ENCODE results near the gene DPH5. TPM values are rescaled to one million over a fixed set of nuclear protein-coding genes. Genes with fewer than 3 reads are reported as not detected.

Gene DPH5
- total and polyA plus RNA-seq, 2 experiments from 2014 or later: 35.8 to 39.2 TPM

DNA sequence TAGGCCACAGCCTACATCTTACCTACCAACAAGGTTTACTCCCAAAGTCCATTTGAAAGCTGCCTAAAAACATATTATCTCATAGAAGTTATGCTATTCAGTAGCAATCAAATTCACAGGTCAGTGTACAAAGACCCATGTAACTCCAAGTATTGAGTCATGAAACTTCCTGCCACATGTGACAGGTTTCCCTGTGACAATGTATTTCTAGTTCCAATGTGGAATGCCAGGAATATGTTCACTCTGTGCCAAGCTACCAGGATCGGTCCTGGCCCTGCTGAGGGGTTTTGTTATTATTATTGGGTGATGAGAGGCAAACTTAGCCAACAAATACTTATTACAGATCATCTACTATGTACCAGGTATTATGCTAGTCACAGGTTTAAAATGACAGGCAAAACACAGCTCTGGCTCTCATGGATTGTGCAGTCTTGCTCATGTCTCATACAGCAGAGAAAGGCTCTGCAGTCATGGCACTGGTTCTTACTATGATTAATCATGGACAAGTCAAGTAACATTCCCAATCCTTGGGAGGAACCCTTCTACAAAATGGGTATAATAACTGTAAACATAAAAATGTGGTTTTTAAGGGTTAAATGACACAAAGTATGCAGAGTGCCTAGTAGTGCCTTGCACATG, 22.5 kb downstream of the DPH5 start:
- Histone ChIP-seq H3K27me3 (no peaks in the 10 kb centered on the region), H3K4me1 (ENCODE audit: low read depth) (no peaks in the 10 kb centered on the region), H3K4me3 (no peak overlapping the region), H3K36me3 (peaks cover 7% of the 10 kb centered on the region), H3K27ac (no peak overlapping the region), H3K9me3 (ENCODE audit: low read depth) (no peaks in the 10 kb centered on the region)
- no peak for DNase-seq (ENCODE audit: low read depth in 1 of 2, low spot score in 1 of 2)
- TF ChIP-seq, protein P1, sequence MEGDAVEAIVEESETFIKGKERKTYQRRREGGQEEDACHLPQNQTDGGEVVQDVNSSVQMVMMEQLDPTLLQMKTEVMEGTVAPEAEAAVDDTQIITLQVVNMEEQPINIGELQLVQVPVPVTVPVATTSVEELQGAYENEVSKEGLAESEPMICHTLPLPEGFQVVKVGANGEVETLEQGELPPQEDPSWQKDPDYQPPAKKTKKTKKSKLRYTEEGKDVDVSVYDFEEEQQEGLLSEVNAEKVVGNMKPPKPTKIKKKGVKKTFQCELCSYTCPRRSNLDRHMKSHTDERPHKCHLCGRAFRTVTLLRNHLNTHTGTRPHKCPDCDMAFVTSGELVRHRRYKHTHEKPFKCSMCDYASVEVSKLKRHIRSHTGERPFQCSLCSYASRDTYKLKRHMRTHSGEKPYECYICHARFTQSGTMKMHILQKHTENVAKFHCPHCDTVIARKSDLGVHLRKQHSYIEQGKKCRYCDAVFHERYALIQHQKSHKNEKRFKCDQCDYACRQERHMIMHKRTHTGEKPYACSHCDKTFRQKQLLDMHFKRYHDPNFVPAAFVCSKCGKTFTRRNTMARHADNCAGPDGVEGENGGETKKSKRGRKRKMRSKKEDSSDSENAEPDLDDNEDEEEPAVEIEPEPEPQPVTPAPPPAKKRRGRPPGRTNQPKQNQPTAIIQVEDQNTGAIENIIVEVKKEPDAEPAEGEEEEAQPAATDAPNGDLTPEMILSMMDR (IDR thresholded peaks at IDR 0.05; ENCODE audit: low read depth, low read length): no peak

DNA sequence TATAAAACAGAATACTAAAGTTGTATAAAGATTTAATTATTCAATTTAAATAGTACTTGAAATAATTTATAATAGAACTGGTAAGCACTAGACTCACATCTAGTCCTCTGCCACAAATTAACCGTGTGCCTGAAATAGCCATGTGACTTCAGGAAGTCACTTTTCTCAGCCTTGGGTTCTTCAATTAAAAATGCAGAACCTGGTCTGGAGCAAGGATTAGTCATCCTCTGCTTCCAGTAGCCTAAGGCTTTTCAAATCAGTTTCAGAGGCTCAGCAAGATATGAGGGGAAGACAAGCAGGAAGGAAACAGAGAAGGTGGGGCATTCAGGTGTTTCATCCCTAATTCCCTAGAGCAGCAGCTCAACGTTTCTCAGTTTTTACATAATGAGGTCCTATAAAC, 23.0 kb downstream of the DPH5 start:
- no peak overlapping the region for H3K27ac ChIP-seq
- TF ChIP-seq, protein P1 (IDR thresholded peaks at IDR 0.05; ENCODE audit: low read depth, low read length): no peak
- no peaks in the 10 kb centered on the region for H3K4me1 ChIP-seq (ENCODE audit: low read depth)
- no peaks in the 10 kb centered on the region for H3K27me3 ChIP-seq
- peak in 1 of 2 donors; percentile 18 for DNase-seq (ENCODE audit: low read depth in 1 of 2, low spot score in 1 of 2)
- H3K36me3 ChIP-seq: peaks cover 7% of the 10 kb centered on the region
- no peak overlapping the region for H3K4me3 ChIP-seq
- H3K9me3 ChIP-seq (ENCODE audit: low read depth): no peaks in the 10 kb centered on the region

DNA sequence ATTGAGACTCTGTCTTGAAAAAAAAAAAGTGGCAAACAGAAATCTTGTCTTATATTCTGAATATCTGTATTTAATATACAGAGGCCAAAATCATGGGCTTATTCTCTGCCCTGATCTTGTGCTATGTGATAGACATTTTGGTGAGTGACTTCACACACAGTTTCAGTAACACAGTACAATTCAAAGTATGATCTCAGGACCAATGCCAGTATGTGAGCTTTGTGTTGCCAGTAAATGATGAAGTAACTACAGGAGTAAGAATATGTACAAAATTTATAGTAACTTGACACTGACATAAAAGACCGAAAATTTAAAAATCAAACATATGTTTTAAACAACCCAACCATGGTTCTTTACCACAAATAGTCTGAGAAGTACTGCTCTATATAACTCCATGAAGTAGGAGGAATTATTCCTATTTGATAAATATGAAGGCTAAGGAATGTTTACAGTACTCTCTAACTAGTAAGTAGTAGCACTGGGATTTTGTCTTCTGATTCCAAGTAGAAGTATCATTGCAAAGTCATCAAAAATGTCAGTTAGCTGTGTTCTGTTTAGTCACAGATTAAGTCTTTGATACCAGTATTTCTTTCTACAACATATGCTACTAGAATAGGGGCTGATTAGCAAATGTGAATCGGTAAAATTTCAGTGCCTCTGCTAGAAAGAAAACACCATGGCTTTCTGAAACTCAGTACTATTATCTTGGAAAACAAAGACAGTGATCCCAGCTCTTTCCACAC, 25.3 kb downstream of the DPH5 start:
- Histone ChIP-seq H3K27me3 (no peaks in the 10 kb centered on the region), H3K9me3 (ENCODE audit: low read depth) (no peaks in the 10 kb centered on the region), H3K36me3 (peaks cover 7% of the 10 kb centered on the region), H3K27ac (no peak overlapping the region), H3K4me3 (no peak overlapping the region), H3K4me1 (ENCODE audit: low read depth) (no peaks in the 10 kb centered on the region)
- DNase-seq (ENCODE audit: low read depth in 1 of 2, low spot score in 1 of 2): no peak
- TF ChIP-seq, protein P1 (IDR thresholded peaks at IDR 0.05; ENCODE audit: low read depth, low read length): no peak

DNA sequence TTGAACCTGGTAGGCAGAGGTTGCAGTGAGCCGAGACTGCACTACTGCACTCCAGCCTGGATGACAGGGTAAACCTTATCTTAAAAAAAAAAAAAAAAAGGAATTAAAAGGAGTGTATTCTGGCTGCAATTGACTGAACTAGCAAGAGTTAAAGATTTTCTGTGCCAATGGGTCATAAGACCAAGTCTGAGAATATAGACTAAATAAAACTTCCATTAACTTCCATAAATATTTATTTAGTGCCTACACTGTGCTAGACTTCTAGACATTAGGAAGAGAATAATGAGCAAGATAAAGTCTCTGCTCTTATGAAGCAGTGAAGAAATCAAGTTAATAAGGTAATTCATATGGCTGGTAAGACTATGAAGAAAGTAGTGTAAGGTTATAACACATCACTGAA, 27.2 kb downstream of the DPH5 start:
- H3K9me3 ChIP-seq (ENCODE audit: low read depth): no peaks in the 10 kb centered on the region
- H3K36me3 ChIP-seq: peaks cover 13% of the 10 kb centered on the region
- no peak overlapping the region for H3K4me3 ChIP-seq
- TF ChIP-seq, protein P1 (IDR thresholded peaks at IDR 0.05; ENCODE audit: low read depth, low read length): no peak
- H3K4me1 ChIP-seq (ENCODE audit: low read depth): no peaks in the 10 kb centered on the region
- no peak overlapping the region for H3K27ac ChIP-seq
- no peaks in the 10 kb centered on the region for H3K27me3 ChIP-seq
- no peak for DNase-seq (ENCODE audit: low read depth in 1 of 2, low spot score in 1 of 2)

DNA sequence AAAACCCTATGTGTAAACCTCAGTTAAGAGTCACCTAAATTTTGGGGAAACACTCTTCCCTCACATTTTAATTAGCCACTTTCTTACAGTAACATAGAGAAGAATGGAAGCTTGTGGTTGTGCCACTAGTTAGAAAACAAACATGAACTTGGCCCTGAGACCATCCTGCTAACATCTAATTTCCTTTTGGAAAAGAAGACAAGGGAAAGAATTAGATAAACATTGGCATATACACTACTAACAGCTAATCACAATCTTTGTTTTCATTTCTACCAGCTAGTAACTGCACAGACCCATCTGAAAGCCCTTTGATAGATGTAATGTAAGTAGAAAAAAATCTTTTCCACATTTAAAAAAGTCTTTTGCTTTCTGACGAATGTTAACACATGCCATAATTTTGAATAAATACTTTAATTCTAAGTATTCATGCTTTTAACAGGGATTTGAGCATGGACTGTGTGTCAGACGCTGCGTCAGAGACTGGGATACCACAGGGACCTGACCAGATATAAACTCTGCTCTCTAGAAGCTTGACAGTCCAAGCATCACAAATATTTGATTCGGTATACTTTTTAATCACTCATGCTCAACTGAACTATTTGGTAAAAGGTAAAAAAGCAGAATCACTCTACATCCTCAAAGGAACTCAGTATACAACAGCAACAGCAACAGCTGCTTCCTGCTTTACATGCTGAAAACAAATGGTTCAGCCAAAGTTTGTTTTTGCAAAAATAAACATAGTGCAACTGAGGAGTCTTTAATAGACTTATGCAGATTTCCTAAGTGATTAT, 30.2 kb downstream of the DPH5 start:
- Histone ChIP-seq H3K36me3 (peaks cover 11% of the 10 kb centered on the region), H3K9me3 (ENCODE audit: low read depth) (no peaks in the 10 kb centered on the region), H3K4me1 (ENCODE audit: low read depth) (no peaks in the 10 kb centered on the region), H3K27me3 (no peaks in the 10 kb centered on the region), H3K27ac (no peak overlapping the region), H3K4me3 (no peak overlapping the region)
- TF ChIP-seq, protein P1 (IDR thresholded peaks at IDR 0.05; ENCODE audit: low read depth, low read length): no peak
- DNase-seq (ENCODE audit: low read depth in 1 of 2, low spot score in 1 of 2): no peak

Data from cardiac muscle cell (in vitro differentiated cells and primary cell).